ENCODE measurements around the gene PIK3CB. TPM values are rescaled to one million over a fixed set of nuclear protein-coding genes. Genes with fewer than 3 reads are reported as not detected.

Gene PIK3CB
- total RNA-seq, 2 donors from 2014 or later, result 27.5 to 28.9 TPM

GRCh38 chr3:138867996-138868395 is 33.3 kb upstream of the PIK3CB start:
- TF ChIP-seq POLR2A (IDR thresholded peaks at IDR 0.05), result no peak
- TF ChIP-seq CTCF (IDR thresholded peaks at IDR 0.05), result no peak
- no peak for TF ChIP-seq POLR2AphosphoS5 (IDR thresholded peaks at IDR 0.05)

DNA sequence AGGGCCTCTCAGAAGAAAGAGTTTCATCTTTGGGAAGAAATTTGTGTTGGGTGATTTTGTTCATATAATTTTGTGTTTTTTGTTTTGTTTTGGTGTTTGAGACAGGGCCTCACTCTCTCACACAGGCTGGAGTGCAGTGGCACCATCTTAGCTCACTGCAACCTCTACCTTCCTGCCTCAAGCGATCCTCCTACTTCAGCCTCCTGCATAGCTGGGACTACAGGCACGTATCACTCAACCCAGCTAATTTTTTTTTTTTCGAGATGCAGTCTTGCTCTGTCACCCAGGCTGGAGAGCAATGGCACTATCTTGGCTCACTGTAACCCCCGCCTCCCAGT is 29.0 kb upstream of the PIK3CB start:
- WGBS, result 95% methylated on average over 4 of the region's 4 CpGs
- intact Hi-C loops (cut with DNase I), result no loop called here
- Histone ChIP-seq H3K9me3 (no peaks in the 10 kb centered on the region), H3K27me3 (replicated peaks; ENCODE audit: insufficient read depth) (no peaks in the 10 kb centered on the region), H3K4me1 (replicated peaks) (no peaks in the 10 kb centered on the region), H3K36me3 (no peaks in the 10 kb centered on the region), H3K27ac (peak overlapping the region in 1 of 2 donors; percentile 27), H3K4me3 (no peak overlapping the region)
- TF ChIP-seq POLR2A (IDR thresholded peaks at IDR 0.05) (no peak), CTCF (IDR thresholded peaks at IDR 0.05) (no peak), POLR2AphosphoS5 (IDR thresholded peaks at IDR 0.05) (no peak)
- no peak for DNase-seq (ENCODE audit: low spot score)

More at GRCh38 chr3:138867996-138868395, 33.3 kb upstream of the PIK3CB start:
- DNase-seq (ENCODE audit: low spot score), result no peak
- WGBS, result 14% methylated on average over 1 of the region's 1 CpG
- intact Hi-C loops (cut with DNase I), result no loop called here
- Histone ChIP-seq H3K27me3 (replicated peaks; ENCODE audit: insufficient read depth) (no peaks in the 10 kb centered on the region), H3K4me3 (no peak overlapping the region), H3K27ac (no peak overlapping the region), H3K9me3 (no peaks in the 10 kb centered on the region), H3K36me3 (no peaks in the 10 kb centered on the region), H3K4me1 (replicated peaks) (no peaks in the 10 kb centered on the region)

GRCh38 chr3:138862924-138863775 is 28.4 kb upstream of the PIK3CB start:
- Histone ChIP-seq H3K4me1 (replicated peaks) (no peaks in the 10 kb centered on the region), H3K27ac (peak overlapping the region; percentile 27 to 50), H3K27me3 (replicated peaks; ENCODE audit: insufficient read depth) (no peaks in the 10 kb centered on the region), H3K4me3 (no peak overlapping the region), H3K36me3 (no peaks in the 10 kb centered on the region), H3K9me3 (no peaks in the 10 kb centered on the region)
- intact Hi-C loops (cut with DNase I), result no loop called here
- WGBS, result 22% methylated on average over 11 of the region's 11 CpGs
- peak; percentile 38 for DNase-seq (ENCODE audit: low spot score)
- TF ChIP-seq POLR2A (IDR thresholded peaks at IDR 0.05), result no peak
- TF ChIP-seq POLR2AphosphoS5 (IDR thresholded peaks at IDR 0.05), result no peak
- no peak for TF ChIP-seq CTCF (IDR thresholded peaks at IDR 0.05)

- H3K4me1 ChIP-seq (replicated peaks), result no peaks in the 10 kb centered on the region
- no peak overlapping the region for H3K4me3 ChIP-seq
- TF ChIP-seq CTCF (IDR thresholded peaks at IDR 0.05) (no peak), POLR2A (IDR thresholded peaks at IDR 0.05) (no peak), POLR2AphosphoS5 (IDR thresholded peaks at IDR 0.05) (no peak)
- DNase-seq (ENCODE audit: low spot score), result no peak
- 46% methylated on average over 4 of the region's 4 CpGs for WGBS
- H3K27ac ChIP-seq, result no peak overlapping the region
- intact Hi-C loops (cut with DNase I), result no loop called here
- H3K36me3 ChIP-seq, result no peaks in the 10 kb centered on the region
- no peaks in the 10 kb centered on the region for H3K9me3 ChIP-seq
- H3K27me3 ChIP-seq (replicated peaks; ENCODE audit: insufficient read depth), result no peaks in the 10 kb centered on the region
These were observed 27.8 kb upstream of the PIK3CB start for GRCh38 chr3:138862531-138862923.

DNA sequence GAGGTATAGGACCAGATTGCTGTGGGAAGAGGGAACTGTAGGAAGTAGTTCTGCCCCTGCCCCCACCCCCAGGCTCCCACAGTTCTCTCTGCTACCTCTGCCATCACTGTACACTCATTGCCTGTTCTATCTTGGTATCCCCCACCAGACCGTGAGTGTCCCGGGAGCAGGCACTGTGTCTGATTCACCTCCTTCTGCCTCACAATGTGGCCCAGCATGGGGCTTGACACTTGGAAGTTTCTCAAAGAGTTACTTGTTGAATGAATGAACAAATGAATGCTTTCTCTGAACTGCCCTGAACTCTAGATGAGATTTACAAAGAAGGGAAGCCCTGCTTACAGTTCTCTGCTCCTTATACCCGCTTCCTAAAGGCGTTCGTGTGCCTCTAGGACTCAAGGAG is 27.1 kb upstream of the PIK3CB start:
- TF ChIP-seq POLR2AphosphoS5 (IDR thresholded peaks at IDR 0.05) (no peak), CTCF (IDR thresholded peaks at IDR 0.05) (no peak), POLR2A (IDR thresholded peaks at IDR 0.05) (no peak)
- no peak for DNase-seq (ENCODE audit: low spot score)
- Histone ChIP-seq H3K4me3 (no peak overlapping the region), H3K9me3 (no peaks in the 10 kb centered on the region), H3K27me3 (replicated peaks; ENCODE audit: insufficient read depth) (no peaks in the 10 kb centered on the region), H3K27ac (no peak overlapping the region), H3K4me1 (replicated peaks) (no peaks in the 10 kb centered on the region), H3K36me3 (no peaks in the 10 kb centered on the region)
- intact Hi-C loops (cut with DNase I), result no loop called here
- WGBS, result 91% methylated on average over 5 of the region's 5 CpGs

All from prostate gland (tissue), 2 donors.